A549 (cell line): ENCODE results near the gene GPX4.

ENCODE experiments used
- CTCF ChIP-seq: fragments of >200 bp; sonication (Bioruptor Twin); formaldehyde crosslinking; IDR thresholded peaks from 3 replicates; pipeline ENCODE4 v1.5.1; 2016
- TF ChIP-seq, protein P1 (sequence below): fragments of 450-650 bp; IDR thresholded peaks from 2 replicates; pipeline ENCODE4 v1.6.1; 2014; ENCODE audit warnings: antibody characterized with exemption

- TF ChIP-seq CTCF = peak; percentile 49
- TF ChIP-seq, protein P1, sequence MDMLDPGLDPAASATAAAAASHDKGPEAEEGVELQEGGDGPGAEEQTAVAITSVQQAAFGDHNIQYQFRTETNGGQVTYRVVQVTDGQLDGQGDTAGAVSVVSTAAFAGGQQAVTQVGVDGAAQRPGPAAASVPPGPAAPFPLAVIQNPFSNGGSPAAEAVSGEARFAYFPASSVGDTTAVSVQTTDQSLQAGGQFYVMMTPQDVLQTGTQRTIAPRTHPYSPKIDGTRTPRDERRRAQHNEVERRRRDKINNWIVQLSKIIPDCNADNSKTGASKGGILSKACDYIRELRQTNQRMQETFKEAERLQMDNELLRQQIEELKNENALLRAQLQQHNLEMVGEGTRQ = no peak
Measured at GRCh38 chr19:1064661-1065605, 38.9 kb upstream of the GPX4 start.
